OCI-LY3 (cell line): ENCODE measurements around the gene ADAMTS3.
A peak's percentile ranks its signal among the peaks of the same experiment; 100 is the strongest.

Source experiments
- H2AFZ ChIP-seq: fragments of 200-600, 300-600 bp; shearing (Covaris generic); 2 replicates; pipeline ENCODE4 v1.6.0; 2014; ENCODE audit warnings: antibody characterized with exemption, low read depth, low read length
- H3K27ac ChIP-seq: fragments of 200-600, 300-600 bp; sonication (generic); 2 replicates; pipeline ENCODE4 v1.5.1; 2014; ENCODE audit warnings: mild to moderate bottlenecking, low read length, moderate library complexity, mixed read lengths
- H3K27me3 ChIP-seq: fragments of 200-600, 300-600 bp; sonication (generic); 2 replicates; pipeline ENCODE4 v1.6.1; 2014; ENCODE audit warnings: low read depth, low read length, mixed read lengths
- H3K36me3 ChIP-seq: fragments of 200-600, 300-600 bp; sonication (generic); replicated peaks from 2 replicates; pipeline ENCODE3; 2014; ENCODE audit warnings: low read depth, low read length, mixed read lengths
- H3K4me1 ChIP-seq: fragments of 300-600, 200-600 bp; sonication (generic); 2 replicates; pipeline ENCODE4 v1.6.1; 2014; ENCODE audit warnings: low read length, mixed read lengths
- H3K4me2 ChIP-seq: fragments of 200-600, 300-600 bp; sonication (generic); 2 replicates; pipeline ENCODE4 v1.6.1; 2014; ENCODE audit warnings: low read length, mixed read lengths
- H3K4me3 ChIP-seq: fragments of 300-600, 200-600 bp; sonication (generic); 2 replicates; pipeline ENCODE4 v1.5.1; 2014; ENCODE audit warnings: antibody characterized with exemption, mild to moderate bottlenecking, low read length, moderate library complexity
- H3K79me2 ChIP-seq: fragments of 300-600, 200-600 bp; shearing (Covaris generic); 2 replicates; pipeline ENCODE4 v1.6.1; 2014; ENCODE audit warnings: mild to moderate bottlenecking, low read length, mixed read lengths
- H3K9ac ChIP-seq: fragments of 300-600, 200-600 bp; shearing (Covaris generic); 2 replicates; pipeline ENCODE4 v1.6.0; 2014; ENCODE audit warnings: mild to moderate bottlenecking, low read length, moderate library complexity
- H3K9me3 ChIP-seq: fragments of 200-600, 300-600 bp; shearing (Covaris generic); 2 replicates; pipeline ENCODE4 v1.6.1; 2014; ENCODE audit warnings: low read length, mixed read lengths; ENCODE audit not compliant: insufficient read depth
- H4K20me1 ChIP-seq: fragments of 200-600, 300-600 bp; sonication (generic); 2 replicates; pipeline ENCODE4 v1.6.1; 2016; ENCODE audit warnings: low read length, mixed read lengths; ENCODE audit not compliant: insufficient read depth
- CTCF ChIP-seq: fragments of 200-600, 300-600 bp; sonication (generic); IDR thresholded peaks from 2 replicates; pipeline ENCODE4 v1.5.1; 2014; ENCODE audit warnings: antibody characterized with exemption, low read length, low read depth
- EZH2phosphoT487 ChIP-seq: fragments of 200-600 bp; shearing (Covaris generic); IDR thresholded peaks from 2 replicates; pipeline ENCODE4 v1.6.1; 2018; ENCODE audit warnings: antibody characterized with exemption, mixed run types, low read depth

The ADAMTS3 gene

GRCh38 chr4:72507167-72507566 is 61.9 kb downstream of the ADAMTS3 start:
- no peak overlapping the region for H2AFZ ChIP-seq
- H3K36me3 ChIP-seq: no peaks in the 10 kb centered on the region

GRCh38 chr4:72505314-72505744 is 63.7 kb downstream of the ADAMTS3 start:
- H3K9ac ChIP-seq: no peak overlapping the region
- peak; percentile 77 for TF ChIP-seq CTCF
- TF ChIP-seq EZH2phosphoT487: no peak
- H3K4me2 ChIP-seq: no peak overlapping the region
- H3K27ac ChIP-seq: no peak overlapping the region
- H3K36me3 ChIP-seq: no peaks in the 10 kb centered on the region
- no peaks in the 10 kb centered on the region for H3K9me3 ChIP-seq
- no peaks in the 10 kb centered on the region for H3K79me2 ChIP-seq
- H2AFZ ChIP-seq: no peak overlapping the region
- no peaks in the 10 kb centered on the region for H4K20me1 ChIP-seq
- no peak overlapping the region for H3K4me3 ChIP-seq
- no peaks in the 10 kb centered on the region for H3K27me3 ChIP-seq
- H3K4me1 ChIP-seq: no peaks in the 10 kb centered on the region

More at GRCh38 chr4:72507167-72507566, 61.9 kb downstream of the ADAMTS3 start:
- no peaks in the 10 kb centered on the region for H4K20me1 ChIP-seq
- no peak overlapping the region for H3K4me2 ChIP-seq
- no peaks in the 10 kb centered on the region for H3K9me3 ChIP-seq
- H3K79me2 ChIP-seq: no peaks in the 10 kb centered on the region
- no peaks in the 10 kb centered on the region for H3K4me1 ChIP-seq
- TF ChIP-seq EZH2phosphoT487: no peak
- no peak for TF ChIP-seq CTCF
- H3K27ac ChIP-seq: no peak overlapping the region
- no peak overlapping the region for H3K9ac ChIP-seq
- no peak overlapping the region for H3K4me3 ChIP-seq
- no peaks in the 10 kb centered on the region for H3K27me3 ChIP-seq

- TF ChIP-seq EZH2phosphoT487: no peak
- no peak for TF ChIP-seq CTCF
- Histone ChIP-seq H3K4me2 (no peak overlapping the region), H3K27me3 (no peaks in the 10 kb centered on the region), H3K4me1 (no peaks in the 10 kb centered on the region), H3K27ac (no peak overlapping the region), H3K4me3 (no peak overlapping the region), H3K79me2 (no peaks in the 10 kb centered on the region), H4K20me1 (no peaks in the 10 kb centered on the region), H3K9me3 (no peaks in the 10 kb centered on the region), H3K36me3 (no peaks in the 10 kb centered on the region), H3K9ac (no peak overlapping the region), H2AFZ (no peak overlapping the region)
Observed at GRCh38 chr4:72500214-72500613, 68.8 kb downstream of the ADAMTS3 start.

- H3K27me3 ChIP-seq: no peaks in the 10 kb centered on the region
- no peaks in the 10 kb centered on the region for H3K79me2 ChIP-seq
- TF ChIP-seq CTCF (peak; percentile 25; the same call in 1 of the 2 replicates), EZH2phosphoT487 (no peak)
- no peaks in the 10 kb centered on the region for H4K20me1 ChIP-seq
- no peak overlapping the region for H3K4me2 ChIP-seq
- H3K4me1 ChIP-seq: no peaks in the 10 kb centered on the region
- H3K36me3 ChIP-seq: no peaks in the 10 kb centered on the region
- no peak overlapping the region for H2AFZ ChIP-seq
- no peak overlapping the region for H3K4me3 ChIP-seq
- no peak overlapping the region for H3K27ac ChIP-seq
- no peak overlapping the region for H3K9ac ChIP-seq
- H3K9me3 ChIP-seq: peaks cover 5% of the 10 kb centered on the region; the same call in 1 of the 2 replicates
Observed at GRCh38 chr4:72496119-72496518, 72.9 kb downstream of the ADAMTS3 start.
